SKM-1 (cell line): ENCODE data around the gene INPP5D.
"Not testable (repeated sequence)": the region's sequence is repeated elsewhere in the genome, so short reads cannot be mapped to it uniquely, and the experiment has no call there.

Experiments
- DNase-seq: peaks from one replicate; lab custom pipeline; 2025; ENCODE audit not compliant: unreplicated experiment; lab: John Stamatoyannopoulos, UW

The INPP5D gene

DNA sequence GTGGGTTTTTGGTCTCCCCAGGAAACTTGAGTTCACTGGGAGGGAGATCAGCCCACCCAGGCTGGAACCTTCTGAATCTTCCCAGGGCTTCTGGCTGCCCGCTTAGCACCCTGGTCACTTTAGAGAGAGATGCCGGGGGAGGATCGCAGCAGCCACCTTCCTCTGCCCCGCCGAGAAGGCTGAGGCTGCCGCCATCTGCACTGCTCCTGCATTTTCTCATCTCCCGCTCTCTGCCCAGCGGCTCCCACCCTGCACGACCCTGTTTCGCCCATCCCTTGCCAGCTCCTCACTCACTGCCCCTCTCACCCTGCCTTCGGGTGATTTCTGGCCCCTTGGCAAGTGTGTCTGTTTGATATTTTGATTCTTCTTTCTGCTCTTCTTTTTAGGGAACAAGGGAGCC is 108.8 kb downstream of the INPP5D start:
- no peak for DNase-seq

DNA sequence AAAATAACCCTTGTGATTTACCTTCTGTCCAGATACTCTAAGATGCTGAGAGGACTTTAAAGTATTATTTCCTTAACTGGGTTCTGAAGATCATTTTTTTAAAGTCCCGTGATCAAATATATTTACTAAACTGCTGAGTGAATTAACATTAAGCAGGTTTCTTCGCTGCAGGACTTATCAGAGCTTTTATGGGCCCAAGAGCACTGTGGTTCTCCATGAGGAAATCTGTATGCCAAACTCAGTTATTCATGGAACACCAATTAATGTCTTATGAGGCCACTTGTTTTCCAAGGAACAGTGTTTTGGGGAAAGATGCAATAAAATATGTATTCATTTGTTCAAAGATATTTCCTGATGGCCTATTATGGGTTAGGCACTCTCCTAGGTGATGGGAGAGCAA is 111.2 kb downstream of the INPP5D start:
- DNase-seq: no peak

DNA sequence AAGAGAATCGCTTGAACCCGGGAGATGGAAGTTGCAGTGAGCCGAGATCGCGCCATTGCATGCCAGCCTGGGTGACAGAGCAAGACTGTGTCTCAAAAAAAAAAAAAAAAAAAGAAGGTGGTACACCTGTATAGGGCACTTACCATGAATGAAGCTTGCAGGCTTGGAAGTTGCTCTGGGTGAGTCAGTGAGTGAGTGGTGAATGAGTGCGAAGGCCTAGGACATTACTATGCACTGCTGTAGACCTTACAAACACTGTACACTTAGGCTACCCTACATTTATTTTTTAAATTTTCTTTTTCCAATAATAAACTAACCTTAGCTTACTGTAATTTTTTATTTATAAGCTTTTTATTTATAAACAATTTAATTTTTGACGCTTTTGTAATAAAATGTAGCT is 113.0 kb downstream of the INPP5D start:
- DNase-seq: no peak

DNA sequence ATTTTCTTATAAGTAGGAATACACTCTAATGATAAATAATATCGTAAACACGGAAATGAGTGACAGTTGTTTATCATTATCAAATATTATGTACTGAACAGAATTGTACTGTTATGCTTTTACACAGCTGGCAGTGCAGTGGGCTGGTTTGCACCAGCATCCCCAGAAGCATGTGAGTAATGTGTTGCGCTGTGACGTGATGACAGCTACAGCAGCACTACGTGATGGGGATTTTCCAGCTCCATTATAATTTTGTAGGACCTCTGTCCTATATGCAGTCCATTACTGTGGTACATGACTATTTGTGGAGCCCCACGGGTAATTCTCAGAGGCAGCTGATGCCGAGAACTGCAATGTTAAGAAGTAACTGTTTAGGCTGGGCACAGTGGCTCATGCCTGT is 114.0 kb downstream of the INPP5D start:
- DNase-seq: no peak

DNA sequence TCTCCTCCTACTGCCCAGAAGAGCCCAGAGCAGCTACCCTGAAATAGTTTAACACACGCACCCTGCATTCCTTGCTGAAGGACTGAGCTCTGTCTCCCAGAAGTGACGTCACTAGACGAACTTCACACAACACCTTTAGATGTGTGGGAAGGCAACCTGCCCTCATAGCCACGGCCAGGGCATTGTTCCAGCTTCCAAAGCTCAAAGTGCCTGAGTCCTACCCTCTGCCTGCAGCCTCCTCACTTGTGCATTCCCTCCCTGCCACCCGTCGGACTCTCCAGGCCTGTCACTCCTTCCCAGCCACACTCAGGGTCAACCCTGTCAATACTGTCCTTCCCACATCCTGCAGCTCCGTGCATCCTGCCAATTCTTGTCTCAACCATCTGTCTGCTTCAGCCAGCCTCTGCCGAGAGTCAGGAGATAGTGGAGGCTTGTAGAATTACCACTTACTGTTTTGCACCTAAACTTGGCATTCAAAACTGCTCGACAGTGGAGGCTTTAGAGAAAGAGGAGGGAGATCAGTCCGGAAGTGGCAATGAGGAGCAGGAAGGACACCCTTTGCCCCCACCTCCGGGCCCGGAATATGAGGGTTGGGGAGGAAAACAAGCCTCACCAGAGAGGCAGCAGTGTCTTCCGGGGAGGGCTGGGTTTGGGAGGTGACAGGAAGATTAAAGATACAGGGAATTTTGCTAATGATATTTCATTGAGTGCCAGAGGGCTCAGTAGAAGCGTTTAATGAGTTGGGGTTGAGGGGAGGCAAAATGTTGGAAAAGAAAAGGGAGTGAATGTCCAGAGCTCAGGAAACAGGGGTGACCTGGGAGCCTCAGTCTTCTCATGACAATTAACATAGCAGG is 119.1 kb downstream of the INPP5D start:
- no peak for DNase-seq

DNA sequence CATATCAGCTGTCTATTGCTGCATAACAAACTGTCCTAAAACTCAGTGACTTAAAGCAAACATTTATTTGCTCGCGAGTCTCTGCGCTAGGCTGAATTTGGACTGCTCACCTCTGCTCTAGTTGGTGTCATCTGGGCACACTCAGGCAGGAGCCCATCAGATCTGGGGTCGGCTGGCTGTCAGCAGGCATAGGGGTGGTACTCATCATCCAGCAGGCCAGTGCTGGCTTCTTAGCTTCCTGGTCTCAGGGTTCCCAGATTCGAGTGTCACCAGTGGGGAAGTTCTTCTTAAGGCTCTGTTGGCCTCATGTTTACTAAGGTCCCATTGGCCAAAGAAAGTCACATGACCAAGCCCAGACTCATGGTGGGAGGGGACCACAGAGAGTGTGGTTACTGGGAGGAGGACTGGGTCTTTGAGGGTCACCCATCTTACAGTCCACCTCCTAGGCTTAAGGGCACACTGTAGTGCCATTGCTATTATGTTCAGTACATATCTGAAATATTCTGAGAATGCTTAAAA is 119.8 kb downstream of the INPP5D start:
- DNase-seq: no peak

DNA sequence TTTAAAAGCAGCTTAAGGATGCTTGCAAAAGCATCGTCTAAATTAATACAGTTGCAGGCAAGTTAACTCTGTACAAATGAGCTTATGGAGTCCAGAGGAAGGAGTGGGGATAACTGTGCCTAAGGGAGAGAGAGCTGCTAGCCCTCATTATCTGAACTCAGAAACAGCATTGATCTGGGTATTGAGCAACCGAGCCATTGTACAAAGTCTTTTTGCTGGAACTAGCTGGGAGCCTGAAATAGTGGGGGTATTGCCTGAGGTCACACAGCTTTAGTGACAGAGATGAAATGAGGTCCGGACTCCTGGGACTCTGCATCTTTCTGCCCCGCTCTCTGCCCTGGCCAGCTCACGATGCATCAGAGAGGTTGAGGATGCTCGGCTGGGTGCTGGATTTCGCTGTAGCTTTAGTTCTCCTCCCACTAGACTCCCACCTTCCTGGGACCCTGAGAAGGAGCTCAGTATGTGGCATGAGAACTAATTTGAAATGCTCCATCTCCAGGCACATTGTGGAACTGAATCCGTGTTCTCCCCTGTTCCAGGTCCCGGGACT is 123.8 kb downstream of the INPP5D start:
- no peak for DNase-seq

DNA sequence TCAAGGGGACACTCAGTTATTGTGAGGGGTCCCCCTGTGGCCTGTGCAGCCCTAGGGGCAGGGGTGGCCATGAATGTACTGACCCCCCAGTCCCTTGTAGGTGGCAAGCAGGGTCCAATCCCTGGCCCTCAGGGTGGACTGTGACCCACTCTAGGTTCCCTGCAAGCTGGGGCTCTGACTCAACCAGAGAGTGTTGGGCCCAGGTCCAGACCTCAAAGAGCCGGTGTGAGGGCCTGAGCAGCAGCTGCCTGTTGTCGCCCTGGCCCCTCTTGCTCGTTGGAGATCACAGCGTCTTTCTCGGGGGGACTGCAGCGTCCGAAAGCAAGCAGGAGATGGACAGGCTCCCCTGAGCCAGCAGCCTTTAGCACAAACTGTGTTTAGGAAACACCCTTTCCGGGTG is 124.5 kb downstream of the INPP5D start:
- no peak for DNase-seq

DNA sequence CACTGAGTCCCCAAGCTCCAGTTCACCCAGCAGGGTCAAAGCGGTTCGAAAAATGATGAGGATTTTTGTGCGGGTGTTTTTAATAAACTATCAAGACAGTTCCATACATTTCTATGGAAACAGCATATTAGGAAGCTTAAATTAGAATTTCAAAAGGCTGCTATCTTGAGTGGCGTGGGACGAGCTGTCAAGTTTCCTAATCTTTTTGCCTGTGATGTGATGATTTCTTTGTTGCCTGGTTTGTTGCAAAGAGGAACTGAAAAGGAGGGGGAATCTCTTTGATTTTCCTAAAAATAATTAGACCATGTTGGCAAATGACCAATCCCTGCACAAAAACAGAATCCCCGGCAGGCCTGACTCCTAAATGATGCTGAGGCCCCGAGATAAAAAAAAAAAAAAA is 125.2 kb downstream of the INPP5D start:
- DNase-seq: no peak

DNA sequence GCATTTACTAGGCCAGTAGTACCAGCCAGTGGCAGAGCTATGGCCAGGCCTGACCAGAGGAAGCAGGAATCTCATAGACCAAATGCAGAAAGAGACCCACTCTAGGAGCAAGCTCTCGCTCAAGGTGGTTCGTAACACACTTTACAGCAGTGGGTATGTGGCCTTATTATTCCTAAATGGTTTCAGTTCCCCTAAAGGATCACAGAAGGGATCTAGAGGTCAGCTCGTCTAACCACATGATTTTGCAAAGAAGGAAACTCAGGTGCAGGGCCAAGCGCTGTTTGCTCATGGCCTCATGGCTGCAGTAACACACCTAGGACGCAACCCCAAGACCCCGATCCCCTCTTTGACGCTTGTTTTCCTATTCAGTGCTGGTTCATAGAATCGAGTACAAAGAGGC is 125.8 kb downstream of the INPP5D start:
- DNase-seq: peak; percentile 41

DNA sequence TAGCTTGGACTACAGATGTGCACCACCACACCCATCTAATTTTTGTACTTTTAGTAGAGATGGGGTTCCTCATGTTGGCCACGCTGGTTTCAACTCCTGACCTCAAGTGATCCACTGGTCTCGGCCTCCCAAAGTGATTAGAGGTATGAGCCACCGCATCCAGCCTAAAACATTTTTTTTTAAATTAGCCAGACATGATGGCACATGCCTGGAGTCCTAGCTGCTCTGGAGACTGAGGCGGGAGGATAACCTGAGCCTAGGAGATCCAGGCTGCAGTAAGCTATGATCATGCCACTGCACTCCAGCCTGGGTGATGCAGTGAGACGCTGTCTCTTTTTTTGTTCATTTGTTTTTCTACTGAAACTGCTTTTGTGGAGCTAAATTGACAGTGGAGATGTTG is 126.7 kb downstream of the INPP5D start:
- DNase-seq: no peak

DNA sequence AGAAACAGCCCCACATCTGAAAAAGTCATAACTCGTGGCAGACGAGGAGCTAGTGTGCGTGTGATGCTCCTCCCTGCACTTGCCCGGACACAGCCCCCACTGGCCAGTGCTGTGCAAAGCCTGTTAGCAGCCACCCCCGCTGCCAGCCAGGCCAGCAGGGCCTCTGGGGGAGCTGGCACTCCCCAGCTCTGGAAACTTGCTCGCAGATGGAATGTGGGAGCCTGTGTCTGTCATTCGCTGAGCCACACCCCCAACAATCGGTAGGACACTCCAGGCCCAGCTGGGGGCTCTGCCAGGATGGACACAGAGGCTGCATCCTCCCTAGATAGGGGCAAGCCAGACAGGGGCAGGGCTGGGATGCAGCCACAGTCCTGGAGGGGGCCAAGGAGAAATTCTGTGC is 128.9 kb downstream of the INPP5D start:
- DNase-seq: no peak

DNA sequence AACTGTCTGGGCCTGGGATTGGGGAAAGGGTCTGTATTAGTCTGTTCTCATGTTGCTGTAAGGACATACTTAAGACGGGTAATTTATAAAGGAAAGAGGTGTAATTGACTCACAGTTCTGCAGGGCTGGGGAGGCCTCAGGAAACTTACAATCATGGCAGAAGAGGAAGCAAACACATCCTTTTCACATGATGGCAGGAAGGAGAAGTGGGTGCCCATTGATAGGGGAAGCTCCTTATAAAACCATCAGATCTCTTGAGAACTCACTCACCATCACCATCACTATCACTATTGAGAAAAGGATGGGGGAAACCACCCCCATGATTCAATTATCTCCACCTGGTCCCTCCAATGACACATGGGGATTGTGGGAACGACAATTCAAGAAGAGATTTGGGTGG is 130.9 kb downstream of the INPP5D start:
- not testable (repeated sequence) for DNase-seq

DNA sequence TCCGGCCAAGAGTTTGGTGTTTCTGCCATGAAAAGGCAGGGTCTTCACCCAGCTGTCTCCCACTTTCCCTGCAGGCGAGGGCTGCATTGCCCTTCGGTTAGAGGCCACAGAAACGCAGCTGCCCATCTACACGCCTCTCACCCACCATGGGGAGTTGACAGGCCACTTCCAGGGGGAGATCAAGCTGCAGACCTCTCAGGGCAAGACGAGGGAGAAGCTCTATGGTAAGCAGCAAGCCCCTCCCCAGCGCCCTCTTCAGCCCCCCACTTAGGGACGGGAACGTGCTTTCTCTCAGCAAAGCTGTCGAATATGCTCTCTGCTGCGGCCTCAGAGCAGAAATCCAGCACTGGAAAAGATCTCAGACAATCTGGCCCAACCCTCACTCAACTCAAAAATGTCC is 133.6 kb downstream of the INPP5D start:
- no peak for DNase-seq

DNA sequence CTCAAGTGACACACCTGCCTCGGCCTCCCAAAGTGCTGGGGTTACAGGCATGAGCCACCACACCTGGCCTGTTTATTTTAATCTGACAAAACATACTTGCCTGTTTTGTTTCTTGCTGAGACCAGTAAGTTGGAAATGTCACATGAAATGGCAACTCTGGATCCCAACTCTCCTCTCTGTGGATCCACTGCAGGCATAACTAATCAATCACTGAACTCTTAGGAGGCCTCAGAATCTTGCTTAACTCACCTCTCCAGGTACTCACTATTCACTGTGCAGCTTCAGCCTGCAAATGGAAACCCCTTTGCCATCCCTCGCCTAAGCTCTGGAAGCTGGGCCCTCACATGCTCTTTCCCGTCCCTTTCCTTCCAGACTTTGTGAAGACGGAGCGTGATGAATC is 134.9 kb downstream of the INPP5D start:
- no peak for DNase-seq

DNA sequence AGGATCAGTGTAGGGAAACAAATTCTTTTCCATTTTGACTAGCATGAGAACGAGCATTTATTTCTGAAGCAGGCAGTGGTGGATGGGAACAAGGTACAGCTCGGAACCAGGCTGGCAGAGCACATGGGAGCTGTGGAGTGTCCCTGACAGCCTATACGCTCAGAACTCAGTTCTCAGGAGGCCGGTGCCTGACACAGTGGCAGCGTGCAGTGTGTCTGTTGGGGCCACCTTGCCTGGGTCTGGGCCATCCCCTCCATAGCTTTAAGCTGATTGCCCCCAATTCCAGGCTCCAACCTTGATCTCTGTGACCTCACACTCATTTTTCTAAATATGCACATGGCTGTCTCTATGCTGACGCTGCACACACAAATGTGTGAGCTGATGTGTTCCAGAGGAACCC is 136.9 kb downstream of the INPP5D start:
- DNase-seq: no peak

DNA sequence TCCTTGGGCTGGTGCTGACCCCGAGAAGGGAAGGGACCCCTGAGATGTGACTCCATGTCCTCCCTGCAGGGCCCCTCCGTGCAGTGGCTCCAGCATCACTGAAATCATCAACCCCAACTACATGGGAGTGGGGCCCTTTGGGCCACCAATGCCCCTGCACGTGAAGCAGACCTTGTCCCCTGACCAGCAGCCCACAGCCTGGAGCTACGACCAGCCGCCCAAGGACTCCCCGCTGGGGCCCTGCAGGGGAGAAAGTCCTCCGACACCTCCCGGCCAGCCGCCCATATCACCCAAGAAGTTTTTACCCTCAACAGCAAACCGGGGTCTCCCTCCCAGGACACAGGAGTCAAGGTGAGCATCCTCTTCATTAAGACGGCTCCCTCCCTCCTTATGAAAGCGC is 137.9 kb downstream of the INPP5D start:
- no peak for DNase-seq

DNA sequence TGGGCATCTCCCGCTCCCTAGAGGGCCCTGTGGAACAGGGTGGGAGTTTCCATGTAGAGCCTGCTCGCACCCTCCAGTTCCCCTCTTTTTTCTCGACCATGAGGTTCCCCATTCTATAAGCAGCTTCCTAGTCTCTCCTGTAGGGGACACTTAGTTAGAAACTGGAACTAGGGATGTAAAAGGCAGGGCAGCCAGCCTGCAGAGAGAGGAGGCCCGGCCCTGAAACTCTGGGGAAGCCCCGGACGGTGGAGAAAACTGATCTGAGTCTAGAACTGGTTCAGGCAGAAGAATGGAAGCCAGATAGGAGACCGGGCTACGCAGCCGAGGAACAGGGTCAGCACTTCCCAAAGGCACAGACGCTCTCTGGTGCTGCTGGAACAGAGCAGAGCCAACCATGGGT is 139.7 kb downstream of the INPP5D start:
- no peak for DNase-seq

DNA sequence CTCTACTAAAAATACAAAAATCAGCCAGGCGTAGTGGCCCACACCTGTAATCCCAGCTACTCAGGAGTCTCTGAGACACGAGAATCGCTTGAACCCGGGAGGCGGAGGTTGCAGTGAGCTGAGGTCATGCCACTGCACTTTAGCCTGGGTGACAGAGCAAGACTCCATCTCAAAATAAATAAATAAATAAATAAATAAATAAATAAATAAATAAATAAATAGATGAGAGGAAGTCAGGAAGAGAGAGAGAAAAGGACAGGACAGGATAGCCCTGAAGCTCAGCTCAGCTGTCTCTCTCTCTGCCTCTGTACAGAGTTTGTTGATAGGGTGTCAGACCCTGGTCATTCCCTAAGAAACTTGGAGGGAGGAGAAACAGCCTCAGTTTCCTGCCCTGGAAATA is 140.6 kb downstream of the INPP5D start:
- DNase-seq: not testable (repeated sequence)

DNA sequence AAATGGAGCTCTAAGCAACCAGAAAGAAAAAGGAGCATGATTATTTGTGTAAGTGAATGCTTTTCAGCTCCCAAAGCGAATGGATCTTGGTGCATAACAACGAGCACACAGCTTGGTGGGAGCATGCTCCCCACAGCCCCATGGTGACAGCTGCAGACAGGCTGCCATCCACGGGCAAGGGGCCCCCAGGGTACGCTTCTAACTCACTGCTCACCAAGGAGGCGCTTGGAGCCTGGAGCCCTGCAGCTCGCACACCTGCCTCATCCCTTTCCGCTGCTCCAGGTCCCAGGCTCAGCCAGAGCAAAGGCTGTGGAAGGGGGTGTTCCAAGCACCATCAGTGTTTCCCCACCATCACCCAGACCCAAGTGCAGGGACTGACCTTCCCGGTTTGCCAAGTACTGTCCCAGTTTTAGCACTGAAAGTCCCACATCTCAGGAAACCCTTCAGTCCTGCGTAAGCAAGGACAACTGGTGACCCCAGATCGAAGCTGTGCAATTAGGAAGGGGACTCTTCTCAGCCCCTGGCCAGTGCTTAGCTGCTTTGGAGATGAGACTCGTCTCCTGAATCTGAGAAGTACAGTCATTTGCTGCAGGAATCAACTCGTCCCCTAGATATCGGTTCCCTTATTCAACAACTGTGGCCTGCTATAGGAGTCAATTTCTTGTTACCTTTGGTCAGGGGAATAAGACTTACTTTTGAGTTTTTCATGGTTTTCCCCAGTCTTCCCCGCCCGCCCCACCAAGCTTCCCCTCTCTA is 141.3 kb downstream of the INPP5D start:
- no peak for DNase-seq

DNA sequence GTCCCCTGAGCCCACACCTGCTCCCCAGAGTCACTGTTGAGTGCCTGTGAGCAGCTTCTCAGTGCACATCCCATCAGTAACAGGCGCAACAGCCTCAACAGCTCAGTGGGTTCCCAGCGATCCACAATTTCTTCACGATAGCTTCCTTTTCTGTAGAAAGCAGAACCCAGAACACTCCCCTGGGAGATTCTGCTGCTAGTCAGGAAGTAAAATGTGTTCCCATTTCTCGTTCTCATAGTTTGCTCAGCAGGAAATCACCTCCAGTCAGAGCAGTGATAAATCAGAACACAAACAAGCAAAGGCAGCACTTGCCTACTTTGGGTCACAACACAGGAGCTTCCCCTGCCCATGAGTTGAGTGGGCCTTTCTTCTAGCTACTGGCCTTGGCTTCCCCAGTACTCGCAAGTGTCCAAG is 142.4 kb downstream of the INPP5D start:
- no peak for DNase-seq

DNA sequence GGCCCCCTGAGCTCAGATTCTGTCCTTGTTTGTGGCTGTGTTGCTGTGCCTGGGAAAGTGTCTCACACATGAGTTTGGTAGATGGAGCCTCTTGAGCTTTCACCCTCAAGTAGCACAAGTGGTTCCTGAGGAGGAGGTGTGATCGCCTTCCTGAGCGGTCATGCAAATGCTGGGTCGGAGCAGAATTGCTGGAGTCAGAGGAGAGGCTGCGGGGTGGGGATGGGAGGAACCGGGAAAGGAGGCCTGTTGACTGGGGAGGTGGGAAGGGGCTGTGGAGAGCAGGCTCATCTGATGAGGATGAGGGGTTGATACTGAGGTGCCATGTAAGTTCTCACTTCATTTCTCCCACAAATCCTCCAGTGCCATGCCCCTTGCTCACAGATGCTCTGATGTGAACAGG is 142.9 kb downstream of the INPP5D start:
- DNase-seq: no peak
